Neural progenitor cell (in vitro differentiated cells): Measurements from ENCODE around the gene CPLX3. TPM values are rescaled to one million over a fixed set of nuclear protein-coding genes. Genes with fewer than 3 reads are reported as not detected.
A peak's percentile ranks its signal among the peaks of the same experiment; 100 is the strongest.

Source experiments
- DNase-seq: peaks from one replicate; pipeline ENCODE4 v3.0.0-alpha.2; 2016; ENCODE audit warnings: low spot score
- H2AFZ ChIP-seq: fragments of 200-600 bp; sonication (generic); replicated peaks from 2 replicates; pipeline ENCODE4 v1.6.1; 2016; ENCODE audit warnings: antibody characterized with exemption
- H3F3A ChIP-seq: fragments of 200-600 bp; sonication (generic); 2 replicates; pipeline ENCODE4 v1.6.1; 2016; ENCODE audit warnings: antibody characterized with exemption, low read depth
- H3K27ac ChIP-seq: fragments of 200-600 bp; sonication (generic); 2 replicates; pipeline ENCODE4 v1.5.1; 2016; ENCODE audit warnings: mild to moderate bottlenecking
- H3K27me3 ChIP-seq: fragments of 200-600 bp; sonication (generic); 2 replicates; pipeline ENCODE4 v1.6.1; 2016; ENCODE audit warnings: mild to moderate bottlenecking, moderate library complexity
- H3K36me3 ChIP-seq: fragments of 200-600 bp; sonication (generic); 2 replicates; pipeline ENCODE4 v1.5.1; 2016
- H3K4me1 ChIP-seq: fragments of 200-600 bp; sonication (generic); 2 replicates; pipeline ENCODE4 v1.6.1; 2016; ENCODE audit warnings: mixed run types
- H3K4me2 ChIP-seq: fragments of 200-600 bp; sonication (generic); 2 replicates; pipeline ENCODE4 v1.6.1; 2016
- H3K4me3 ChIP-seq: fragments of 200-600 bp; sonication (generic); 2 replicates; pipeline ENCODE4 v1.5.1; 2016
- H3K79me2 ChIP-seq: fragments of 200-600 bp; sonication (generic); 2 replicates; pipeline ENCODE4 v1.6.1; 2016; ENCODE audit warnings: low read depth
- H3K9ac ChIP-seq: fragments of 200-600 bp; sonication (generic); 2 replicates; pipeline ENCODE4 v1.6.1; 2016
- H3K9me3 ChIP-seq: fragments of 200-600 bp; sonication (generic); 2 replicates; pipeline ENCODE4 v1.5.1; 2016; ENCODE audit warnings: low read depth
- H4K20me1 ChIP-seq: fragments of 200-600 bp; sonication (generic); 2 replicates; pipeline ENCODE4 v1.6.1; 2016; ENCODE audit warnings: low read depth
- H3K27ac Mint-ChIP-seq: 3 replicates; pipeline ENCODE4 v1.8.0; 2021; ENCODE audit warnings: mixed read lengths
- H3K27me3 Mint-ChIP-seq: 2 replicates; pipeline ENCODE4 v1.8.0; 2022; ENCODE audit warnings: low read depth, mild to moderate bottlenecking, inconsistent platforms, moderate library complexity, mixed read lengths; ENCODE audit not compliant: insufficient read depth
- H3K36me3 Mint-ChIP-seq: 3 replicates; pipeline ENCODE4 v1.8.0; 2021; ENCODE audit warnings: mixed read lengths
- H3K4me1 Mint-ChIP-seq: 3 replicates; pipeline ENCODE4 v1.8.0; 2021; ENCODE audit warnings: mixed read lengths
- H3K4me3 Mint-ChIP-seq: 3 replicates; pipeline ENCODE4 v1.8.0; 2021; ENCODE audit warnings: mild to moderate bottlenecking, moderate library complexity, mixed read lengths
- H3K9me3 Mint-ChIP-seq: 3 replicates; pipeline ENCODE4 v1.8.0; 2020; ENCODE audit warnings: mixed read lengths
- EZH2 ChIP-seq: fragments of 200-600 bp; sonication (generic); IDR thresholded peaks from 2 replicates; pipeline ENCODE4 v1.6.1; 2017; ENCODE audit warnings: antibody characterized with exemption, mild to moderate bottlenecking, moderate library complexity
- EZH2phosphoT487 ChIP-seq: fragments of 200-600 bp; sonication (generic); IDR thresholded peaks from 2 replicates; pipeline ENCODE4 v1.6.1; 2017; ENCODE audit warnings: antibody characterized with exemption
- total RNA-seq: library from RNA; depleted of rRNA; stranded (reverse); fragments of >200 nt; gene quantifications from 2 replicates; pipeline ENCODE4 v1.2.3, GENCODE V29; 2015; ENCODE audit warnings: low replicate concordance
- TF ChIP-seq, protein P1 (sequence below): fragments of 200-600 bp; sonication (generic); IDR thresholded peaks from 2 replicates; pipeline ENCODE4 v1.5.1; 2017; ENCODE audit warnings: antibody characterized with exemption, mild to moderate bottlenecking

Gene CPLX3
- total RNA-seq, 1 donor from 2014 or later, result not detected

DNA sequence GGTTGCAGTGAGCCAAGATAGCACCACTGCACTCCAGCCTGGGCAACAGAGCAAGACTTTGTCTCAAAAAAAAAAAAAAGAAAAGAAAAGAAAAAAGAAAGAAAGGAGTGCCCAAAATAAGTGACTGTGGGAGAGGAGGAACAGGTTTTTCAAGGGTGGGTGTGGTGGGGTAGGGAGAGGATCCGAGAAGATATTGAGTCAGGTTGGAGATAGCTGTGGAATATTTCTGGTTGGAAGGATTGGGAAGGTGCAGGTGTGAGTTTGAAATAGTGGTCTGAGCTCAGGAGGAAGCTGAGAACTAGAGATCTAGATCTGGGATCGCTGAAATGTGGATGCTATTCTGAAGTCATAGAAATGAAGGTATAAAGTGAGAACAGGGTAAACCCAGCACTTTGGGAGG, 38.9 kb downstream of the CPLX3 start:
- Histone ChIP-seq H3F3A (no peaks in the 10 kb centered on the region), H3K36me3 (no peaks in the 10 kb centered on the region), H3K79me2 (peaks cover 50% of the 10 kb centered on the region), H3K9ac (no peak overlapping the region), H3K4me3 (no peak overlapping the region), H2AFZ (no peak overlapping the region), H3K9me3 (no peaks in the 10 kb centered on the region), H3K4me2 (no peak overlapping the region), H3K27ac (no peak overlapping the region), H3K4me1 (no peaks in the 10 kb centered on the region), H3K27me3 (no peaks in the 10 kb centered on the region), H4K20me1 (peaks cover 8% of the 10 kb centered on the region)
- no peaks in the 10 kb centered on the region for H3K27me3 Mint-ChIP-seq
- TF ChIP-seq, protein P1, sequence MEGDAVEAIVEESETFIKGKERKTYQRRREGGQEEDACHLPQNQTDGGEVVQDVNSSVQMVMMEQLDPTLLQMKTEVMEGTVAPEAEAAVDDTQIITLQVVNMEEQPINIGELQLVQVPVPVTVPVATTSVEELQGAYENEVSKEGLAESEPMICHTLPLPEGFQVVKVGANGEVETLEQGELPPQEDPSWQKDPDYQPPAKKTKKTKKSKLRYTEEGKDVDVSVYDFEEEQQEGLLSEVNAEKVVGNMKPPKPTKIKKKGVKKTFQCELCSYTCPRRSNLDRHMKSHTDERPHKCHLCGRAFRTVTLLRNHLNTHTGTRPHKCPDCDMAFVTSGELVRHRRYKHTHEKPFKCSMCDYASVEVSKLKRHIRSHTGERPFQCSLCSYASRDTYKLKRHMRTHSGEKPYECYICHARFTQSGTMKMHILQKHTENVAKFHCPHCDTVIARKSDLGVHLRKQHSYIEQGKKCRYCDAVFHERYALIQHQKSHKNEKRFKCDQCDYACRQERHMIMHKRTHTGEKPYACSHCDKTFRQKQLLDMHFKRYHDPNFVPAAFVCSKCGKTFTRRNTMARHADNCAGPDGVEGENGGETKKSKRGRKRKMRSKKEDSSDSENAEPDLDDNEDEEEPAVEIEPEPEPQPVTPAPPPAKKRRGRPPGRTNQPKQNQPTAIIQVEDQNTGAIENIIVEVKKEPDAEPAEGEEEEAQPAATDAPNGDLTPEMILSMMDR, result no peak
- TF ChIP-seq EZH2, result no peak
- no peak for TF ChIP-seq EZH2phosphoT487
- H3K4me3 Mint-ChIP-seq, result peak overlapping the region; percentile 35
- H3K36me3 Mint-ChIP-seq, result peaks cover 25% of the 10 kb centered on the region
- H3K4me1 Mint-ChIP-seq, result peaks cover 8% of the 10 kb centered on the region
- no peak overlapping the region for H3K27ac Mint-ChIP-seq
- no peak for DNase-seq
- H3K9me3 Mint-ChIP-seq, result peaks cover 6% of the 10 kb centered on the region

DNA sequence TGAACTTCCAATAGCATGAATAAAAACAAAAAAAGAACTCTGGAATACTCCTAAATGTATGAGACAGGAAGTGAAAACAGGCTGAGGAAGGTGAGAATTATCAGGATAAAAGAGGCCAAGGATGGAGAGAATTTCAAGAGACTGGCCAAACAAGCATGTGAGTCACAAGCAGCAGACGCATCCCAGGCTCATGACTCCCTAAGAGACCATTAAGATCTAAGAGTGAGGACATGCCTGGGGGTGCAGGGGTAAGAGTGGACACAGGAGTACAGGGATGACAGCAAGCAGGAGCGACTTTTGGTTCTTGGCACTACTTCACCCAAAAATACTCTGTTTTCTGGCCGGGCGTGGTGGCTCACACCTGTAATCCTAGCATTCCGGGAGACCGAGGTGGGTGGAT, 39.7 kb downstream of the CPLX3 start:
- H3F3A ChIP-seq, result no peaks in the 10 kb centered on the region
- H3K36me3 ChIP-seq, result no peaks in the 10 kb centered on the region
- no peak overlapping the region for H3K4me3 ChIP-seq
- Mint-ChIP-seq H3K36me3 (peaks cover 25% of the 10 kb centered on the region), H3K4me1 (peaks cover 16% of the 10 kb centered on the region), H3K27me3 (peaks cover 2% of the 10 kb centered on the region), H3K27ac (no peak overlapping the region), H3K4me3 (no peak overlapping the region), H3K9me3 (peaks cover 6% of the 10 kb centered on the region)
- no peak overlapping the region for H2AFZ ChIP-seq
- H3K79me2 ChIP-seq, result peaks cover 57% of the 10 kb centered on the region
- TF ChIP-seq EZH2phosphoT487 (no peak), EZH2 (no peak)
- TF ChIP-seq, protein P1, result no peak
- H4K20me1 ChIP-seq, result peaks cover 15% of the 10 kb centered on the region
- no peaks in the 10 kb centered on the region for H3K27me3 ChIP-seq
- H3K9ac ChIP-seq, result no peak overlapping the region
- H3K9me3 ChIP-seq, result no peaks in the 10 kb centered on the region
- DNase-seq, result no peak
- no peaks in the 10 kb centered on the region for H3K4me1 ChIP-seq
- H3K4me2 ChIP-seq, result no peak overlapping the region
- no peak overlapping the region for H3K27ac ChIP-seq

DNA sequence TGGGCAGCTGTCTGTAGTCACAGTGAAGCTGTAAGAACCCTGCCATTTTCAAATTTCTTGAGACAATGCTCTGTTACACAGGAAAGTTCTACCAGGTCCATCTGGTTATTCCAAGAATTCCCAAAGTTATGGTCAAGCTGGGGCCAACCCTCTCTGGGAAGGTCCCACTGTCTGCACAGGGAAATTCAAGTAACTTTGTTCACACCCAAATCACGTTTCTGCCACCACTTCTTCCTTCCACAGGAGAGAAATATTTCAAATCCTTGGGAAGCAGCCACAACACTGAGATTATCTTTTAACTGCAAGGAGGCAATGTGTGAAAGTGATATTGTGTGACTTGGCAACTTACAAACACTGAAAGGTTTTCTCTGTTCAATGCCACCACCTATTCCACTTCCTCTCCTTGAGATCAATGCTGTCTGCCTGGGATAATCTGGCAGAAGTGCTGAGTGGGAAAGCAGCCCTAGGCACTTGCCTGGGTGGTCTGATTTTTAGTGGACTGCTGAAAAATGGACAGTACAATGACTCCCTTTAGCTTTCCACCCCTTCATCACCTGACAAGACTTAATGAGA, 41.1 kb downstream of the CPLX3 start:
- Histone ChIP-seq H2AFZ (no peak overlapping the region), H3K36me3 (no peaks in the 10 kb centered on the region), H3K27me3 (no peaks in the 10 kb centered on the region), H3K27ac (no peak overlapping the region), H3K4me1 (no peaks in the 10 kb centered on the region), H3K4me2 (no peak overlapping the region), H3K4me3 (no peak overlapping the region), H3K79me2 (peaks cover 72% of the 10 kb centered on the region), H3K9me3 (no peaks in the 10 kb centered on the region), H3F3A (no peaks in the 10 kb centered on the region), H4K20me1 (peaks cover 30% of the 10 kb centered on the region), H3K9ac (no peak overlapping the region)
- TF ChIP-seq EZH2 (no peak), EZH2phosphoT487 (no peak)
- TF ChIP-seq, protein P1, result no peak
- Mint-ChIP-seq H3K4me3 (no peak overlapping the region), H3K9me3 (peaks cover 6% of the 10 kb centered on the region), H3K27me3 (peaks cover 2% of the 10 kb centered on the region), H3K4me1 (peaks cover 21% of the 10 kb centered on the region), H3K27ac (peak overlapping the region; percentile 23), H3K36me3 (peaks cover 25% of the 10 kb centered on the region)
- DNase-seq, result no peak
